ENCODE data around the gene CCR6.

DNA sequence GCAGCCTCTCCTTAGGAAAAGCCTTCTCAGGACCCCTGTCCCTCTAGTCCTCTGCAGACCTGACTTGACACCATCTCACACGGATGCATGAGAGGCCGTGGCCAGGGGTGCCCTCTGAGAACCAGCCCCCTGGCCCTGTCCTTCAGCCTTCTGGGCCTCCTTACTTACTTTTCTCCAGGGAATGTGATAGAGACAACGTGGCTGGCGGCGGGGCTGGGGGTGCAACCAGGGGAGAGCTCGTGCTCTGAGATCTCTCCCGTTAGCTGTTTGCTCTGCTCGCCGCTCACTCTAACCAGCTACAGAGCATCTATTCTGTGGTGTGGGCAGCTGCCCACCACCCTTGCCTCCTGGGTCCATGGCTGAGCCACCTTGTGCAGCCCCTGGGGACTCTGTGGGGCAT is 20.1 kb downstream of the CCR6 start:
- TF ChIP-seq, protein P1, sequence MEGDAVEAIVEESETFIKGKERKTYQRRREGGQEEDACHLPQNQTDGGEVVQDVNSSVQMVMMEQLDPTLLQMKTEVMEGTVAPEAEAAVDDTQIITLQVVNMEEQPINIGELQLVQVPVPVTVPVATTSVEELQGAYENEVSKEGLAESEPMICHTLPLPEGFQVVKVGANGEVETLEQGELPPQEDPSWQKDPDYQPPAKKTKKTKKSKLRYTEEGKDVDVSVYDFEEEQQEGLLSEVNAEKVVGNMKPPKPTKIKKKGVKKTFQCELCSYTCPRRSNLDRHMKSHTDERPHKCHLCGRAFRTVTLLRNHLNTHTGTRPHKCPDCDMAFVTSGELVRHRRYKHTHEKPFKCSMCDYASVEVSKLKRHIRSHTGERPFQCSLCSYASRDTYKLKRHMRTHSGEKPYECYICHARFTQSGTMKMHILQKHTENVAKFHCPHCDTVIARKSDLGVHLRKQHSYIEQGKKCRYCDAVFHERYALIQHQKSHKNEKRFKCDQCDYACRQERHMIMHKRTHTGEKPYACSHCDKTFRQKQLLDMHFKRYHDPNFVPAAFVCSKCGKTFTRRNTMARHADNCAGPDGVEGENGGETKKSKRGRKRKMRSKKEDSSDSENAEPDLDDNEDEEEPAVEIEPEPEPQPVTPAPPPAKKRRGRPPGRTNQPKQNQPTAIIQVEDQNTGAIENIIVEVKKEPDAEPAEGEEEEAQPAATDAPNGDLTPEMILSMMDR (IDR thresholded peaks at IDR 0.05; ENCODE audit: extremely low read depth in 1 of 2, insufficient read depth in 1 of 2, low read depth in 1 of 2, low read length in 2 of 2) = no peak
- no peak for TF ChIP-seq GATA2 (IDR thresholded peaks at IDR 0.05; ENCODE audit: insufficient read depth, insufficient read length, low read depth, low read length)
- no peak for TF ChIP-seq POLR2AphosphoS5 (IDR thresholded peaks at IDR 0.05; ENCODE audit: insufficient read depth, low read depth, low read length)

All from endothelial cell of umbilical vein (primary cell).